GM12875 (cell line): ENCODE data around the gene REN.

Experiments
- H3K4me3 ChIP-seq: one replicate; pipeline ENCODE4 v1.5.1; 2011; ENCODE audit warnings: low read depth, low read length, control low read depth
- CTCF ChIP-seq: IDR thresholded peaks from 2 replicates; pipeline ENCODE4 v1.5.1; 2011; ENCODE audit warnings: low read depth, mild to moderate bottlenecking, control low read depth, inconsistent platforms, low read length, moderate library complexity, borderline replicate concordance; ENCODE audit not compliant: insufficient read depth

The REN gene

DNA sequence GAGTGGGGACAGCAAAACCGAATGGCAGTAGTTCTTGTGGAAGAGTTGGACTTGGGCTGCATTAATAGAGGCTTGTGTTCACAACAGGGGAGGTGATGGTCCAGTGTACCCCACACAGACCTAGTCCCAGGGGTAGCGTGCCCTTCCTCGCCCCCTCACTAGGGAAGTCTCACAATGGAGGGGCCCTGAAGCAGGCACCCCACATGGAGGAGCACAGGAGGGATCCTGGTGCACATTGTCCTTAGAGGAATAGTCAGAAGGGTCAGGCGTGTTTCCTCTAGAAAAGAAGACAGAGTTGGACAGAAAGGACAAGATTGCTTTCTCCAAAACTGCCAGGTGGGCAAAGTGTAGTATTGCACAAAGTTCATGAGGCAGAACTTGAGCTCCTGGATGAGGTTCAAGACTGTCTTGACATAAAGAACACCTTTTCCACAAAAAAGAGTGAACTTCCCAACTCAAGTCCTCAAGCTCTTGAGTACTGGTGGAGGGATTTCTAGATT, 37.6 kb downstream of the REN start:
- no peak overlapping the region for H3K4me3 ChIP-seq
- no peak for TF ChIP-seq CTCF

DNA sequence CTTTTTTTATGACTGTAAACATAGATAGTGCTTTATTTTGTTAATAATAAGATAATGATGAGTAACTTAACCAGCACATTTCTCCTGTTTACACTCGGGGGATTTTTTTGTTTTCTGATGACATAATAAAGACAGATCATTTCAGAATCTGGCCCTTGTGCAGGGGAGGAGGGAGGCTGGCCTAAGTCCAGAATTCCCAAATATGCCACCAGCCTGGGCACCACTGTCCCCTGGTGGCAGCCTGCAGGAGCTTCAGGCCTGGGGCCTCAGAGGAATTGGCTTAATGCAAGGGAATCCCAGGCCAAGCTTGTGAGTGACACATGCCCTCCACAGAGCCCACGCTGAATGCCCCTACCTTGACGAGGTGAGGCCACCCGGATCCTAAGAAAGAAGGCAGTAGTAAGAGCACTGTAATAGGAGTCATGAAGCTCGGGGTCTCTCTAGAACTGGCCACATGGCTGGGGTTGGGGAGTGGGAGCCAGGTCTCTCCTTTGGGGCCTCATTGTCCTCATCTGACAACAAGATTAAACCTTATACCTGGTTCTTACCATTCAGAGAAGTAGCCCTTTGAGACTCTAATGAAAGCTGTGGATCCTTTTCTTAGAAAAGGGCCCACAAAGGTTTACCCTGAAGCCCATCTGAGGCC, 38.4 kb downstream of the REN start:
- peak; percentile 65 for TF ChIP-seq CTCF
- no peak overlapping the region for H3K4me3 ChIP-seq

DNA sequence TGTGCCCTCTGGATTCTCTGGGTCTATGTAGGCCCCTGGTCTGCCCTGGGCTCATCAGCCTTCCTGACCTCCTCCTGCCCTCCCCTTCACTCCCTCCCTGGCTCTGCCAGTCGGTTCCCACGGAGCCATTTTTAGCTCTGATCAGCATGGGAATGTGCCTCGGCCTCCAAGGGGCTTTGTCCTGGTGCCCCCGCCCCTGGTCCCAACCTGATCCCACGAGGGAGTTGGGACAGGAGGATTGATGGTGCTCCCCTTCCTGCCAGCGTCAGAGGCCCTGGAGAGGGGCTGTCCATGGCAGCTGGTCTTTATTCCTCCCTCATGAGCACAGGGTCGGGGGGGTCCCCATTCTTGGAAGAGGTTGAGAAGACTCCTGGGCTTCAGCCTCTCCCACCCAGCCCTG, 39.2 kb downstream of the REN start:
- no peak for TF ChIP-seq CTCF
- no peak overlapping the region for H3K4me3 ChIP-seq

- no peak for TF ChIP-seq CTCF
- H3K4me3 ChIP-seq = no peak overlapping the region
These were observed 39.8 kb downstream of the REN start for GRCh38 chr1:204126386-204126785.

DNA sequence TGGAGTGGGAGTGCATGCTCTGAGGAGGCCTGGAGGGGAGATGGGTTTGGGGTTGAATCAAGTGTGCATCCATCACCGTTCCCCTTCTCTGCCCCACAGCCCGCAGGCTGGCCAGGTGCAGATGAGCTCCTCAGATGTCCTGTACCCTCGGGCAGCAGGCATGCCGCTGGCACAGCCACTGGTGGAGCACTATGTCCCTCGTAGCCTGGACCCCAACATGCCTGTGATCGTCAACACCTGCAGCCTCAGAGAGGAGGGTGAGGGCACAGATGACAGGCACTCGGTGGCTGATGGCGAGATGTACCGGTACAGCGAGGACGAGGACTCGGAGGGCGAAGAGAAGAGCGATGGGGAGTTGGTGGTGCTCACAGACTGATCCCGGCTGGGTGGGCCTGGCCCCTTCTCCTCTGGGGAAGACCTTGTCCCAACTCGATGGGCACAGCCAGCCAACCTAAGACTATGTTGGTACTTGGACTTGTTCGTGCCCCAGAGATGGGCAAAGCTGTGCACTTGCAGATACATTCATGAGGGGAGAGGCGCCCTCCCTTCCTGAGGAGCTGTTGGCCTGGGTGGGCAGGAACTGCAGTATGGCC, 40.3 kb downstream of the REN start:
- no peak for TF ChIP-seq CTCF
- H3K4me3 ChIP-seq = no peak overlapping the region

DNA sequence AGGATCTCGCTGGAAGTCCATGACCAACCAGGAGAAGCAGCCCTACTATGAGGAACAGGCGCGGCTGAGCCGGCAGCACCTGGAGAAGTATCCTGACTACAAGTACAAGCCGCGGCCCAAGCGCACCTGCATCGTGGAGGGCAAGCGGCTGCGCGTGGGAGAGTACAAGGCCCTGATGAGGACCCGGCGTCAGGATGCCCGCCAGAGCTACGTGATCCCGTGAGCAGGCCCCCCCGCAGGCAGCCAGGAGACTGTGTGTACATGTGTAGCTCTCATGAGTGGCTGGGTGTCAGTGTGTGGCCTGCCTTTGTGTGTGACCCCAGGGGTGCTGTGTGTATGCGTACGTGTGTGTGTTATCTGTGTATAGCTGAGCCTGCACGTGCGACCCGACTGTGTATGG, 41.5 kb downstream of the REN start:
- TF ChIP-seq CTCF = no peak
- no peak overlapping the region for H3K4me3 ChIP-seq

- peak; percentile 47 for TF ChIP-seq CTCF
- H3K4me3 ChIP-seq = no peak overlapping the region
These were observed 42.8 kb downstream of the REN start for GRCh38 chr1:204123376-204123775.
